ENCODE measurements around the gene CREB3L1.

Gene CREB3L1

DNA sequence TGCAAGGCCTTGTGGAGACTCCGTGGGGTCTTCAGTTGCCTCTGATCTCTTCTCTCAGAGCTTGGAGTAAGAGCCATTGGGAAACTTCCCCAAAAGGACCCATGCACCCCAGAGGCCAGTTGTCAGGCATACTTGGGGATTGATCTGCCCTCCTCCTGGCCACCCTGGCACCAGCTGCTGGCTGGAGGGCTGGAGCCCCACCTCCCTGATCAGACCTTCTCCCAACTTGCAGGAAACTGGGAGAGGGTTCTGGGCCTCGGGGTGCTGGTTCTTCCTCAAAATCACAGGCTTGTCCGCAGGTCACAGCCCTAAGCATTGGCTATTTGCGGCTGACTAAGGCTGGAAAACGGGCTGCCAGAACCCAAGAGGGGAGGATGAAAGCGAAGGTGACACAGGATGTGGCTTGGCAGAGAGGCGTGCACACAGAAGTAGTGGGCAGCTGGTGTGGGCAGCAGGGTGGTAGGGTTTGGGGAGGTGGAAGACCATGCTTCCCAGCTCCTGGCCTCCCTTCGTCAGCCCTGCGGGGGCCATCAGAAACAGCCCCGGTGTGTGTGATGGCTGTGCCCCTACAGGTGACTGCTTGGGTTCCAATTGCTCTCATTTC lies 68.5 kb downstream of the CREB3L1 start:
- no peak for DNase-seq (ENCODE audit: low spot score)

DNA sequence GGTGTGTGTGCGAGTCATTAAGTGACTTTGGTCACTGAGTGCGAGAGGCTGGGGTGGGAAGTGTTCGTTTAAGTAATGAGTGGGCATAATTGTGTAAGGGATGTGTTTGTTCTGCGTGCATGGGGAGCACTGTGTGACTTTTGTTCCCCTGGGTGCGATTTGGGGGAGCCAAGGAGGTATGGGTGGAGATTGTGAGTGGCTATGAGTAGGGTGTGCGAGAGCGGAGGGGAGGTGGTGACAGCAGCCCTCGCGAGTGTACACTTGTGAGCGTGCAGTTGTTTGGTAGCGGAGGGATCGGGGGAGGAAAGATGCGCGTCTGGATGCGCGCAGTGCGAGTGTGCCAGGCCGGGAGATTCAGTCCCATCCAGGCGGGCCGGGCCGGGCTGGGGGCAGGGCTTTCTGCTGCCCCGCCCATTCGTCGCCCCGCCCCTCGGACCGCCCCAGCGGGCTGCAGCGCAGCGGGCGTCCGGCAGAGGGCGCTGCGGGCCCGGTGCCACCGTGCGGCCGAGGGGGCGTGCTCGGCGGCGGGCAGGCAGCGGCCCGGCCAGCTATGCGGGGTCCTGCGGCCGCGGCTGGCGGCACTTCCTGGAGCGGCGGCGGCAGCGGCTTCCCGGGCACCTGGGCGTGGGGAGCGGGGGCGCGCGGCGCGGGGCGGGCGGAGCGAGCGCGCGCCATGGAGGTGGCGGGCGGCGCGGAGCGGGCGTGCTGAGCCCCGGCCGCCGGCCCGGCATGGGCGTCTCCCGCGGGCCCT lies 69.6 kb downstream of the CREB3L1 start, which contains the start of gene DGKZ:
Gene DGKZ, plus strand, starts transcription at position 578 of the 751 bp plus-strand sequence. CDS start 197 bp downstream, outside the sequence.
- DNase-seq (ENCODE audit: low spot score) = peak; percentile 81

DNA sequence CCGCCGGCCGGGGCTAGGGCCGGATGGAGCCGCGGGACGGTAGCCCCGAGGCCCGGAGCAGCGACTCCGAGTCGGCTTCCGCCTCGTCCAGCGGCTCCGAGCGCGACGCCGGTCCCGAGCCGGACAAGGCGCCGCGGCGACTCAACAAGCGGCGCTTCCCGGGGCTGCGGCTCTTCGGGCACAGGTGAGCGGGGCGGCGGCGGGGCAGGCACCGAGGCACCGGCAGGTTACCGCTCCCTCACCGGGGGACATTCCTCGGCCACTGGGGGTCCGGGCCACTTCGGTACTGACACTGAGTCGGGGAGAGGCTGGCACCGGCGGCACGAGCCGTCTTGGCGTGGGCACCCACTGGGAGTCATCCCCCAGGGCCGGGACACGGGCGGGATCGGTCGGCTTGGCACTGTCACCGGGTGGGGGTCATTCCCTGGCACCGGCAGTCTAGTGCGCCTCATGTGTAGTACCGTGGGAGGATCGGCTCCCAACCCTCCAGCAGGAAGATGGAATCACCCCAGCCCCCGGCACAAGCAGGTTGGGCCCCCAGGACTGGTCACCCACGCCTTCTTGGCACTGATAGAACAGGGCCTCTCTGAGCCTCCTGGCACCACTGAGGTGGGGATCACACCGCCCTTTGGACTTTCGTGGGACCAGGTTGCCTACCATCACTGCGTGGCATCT lies 70.3 kb downstream of the CREB3L1 start:
- no peak for DNase-seq (ENCODE audit: low spot score)

DNA sequence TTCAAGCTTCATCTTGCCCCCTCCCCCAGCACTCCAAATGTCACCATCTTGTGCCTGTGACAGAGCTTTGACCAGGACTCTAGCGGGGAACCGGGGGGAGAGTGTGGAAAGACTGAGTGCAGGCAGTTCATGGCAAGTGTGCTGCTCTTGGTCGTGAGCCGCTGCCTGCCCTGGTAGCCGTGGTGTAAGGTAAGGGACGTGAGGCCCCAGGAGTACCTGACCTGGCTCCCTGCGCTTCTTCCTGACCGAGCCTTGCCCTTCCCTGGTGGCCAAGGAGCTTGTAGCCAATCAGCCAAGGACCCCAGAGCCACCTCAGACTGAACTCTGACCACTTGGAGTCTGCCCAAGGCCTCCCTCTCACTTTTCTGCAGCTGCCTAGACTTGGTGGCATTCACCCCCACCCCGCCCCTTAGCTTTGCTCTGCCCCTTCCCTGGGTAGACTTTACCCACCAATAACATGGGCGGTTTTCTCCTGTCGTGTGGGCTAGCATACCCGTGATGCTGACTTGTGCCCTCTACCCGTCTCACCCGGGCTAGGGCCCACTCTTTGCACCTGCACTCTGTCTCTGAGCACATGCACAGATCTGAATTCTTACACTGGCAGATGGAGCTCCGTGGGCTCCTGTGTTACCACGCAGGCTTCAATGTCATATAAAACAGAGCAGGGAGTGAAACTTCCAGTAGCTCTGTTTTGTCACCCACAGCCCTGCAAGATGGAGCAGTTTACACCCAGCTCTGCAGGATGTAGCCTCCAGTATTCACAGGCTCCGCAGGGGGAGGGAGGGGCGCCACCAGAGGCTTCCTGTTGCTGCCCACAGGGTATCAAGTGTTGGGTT lies 71.3 kb downstream of the CREB3L1 start:
- no peak for DNase-seq (ENCODE audit: low spot score)

DNA sequence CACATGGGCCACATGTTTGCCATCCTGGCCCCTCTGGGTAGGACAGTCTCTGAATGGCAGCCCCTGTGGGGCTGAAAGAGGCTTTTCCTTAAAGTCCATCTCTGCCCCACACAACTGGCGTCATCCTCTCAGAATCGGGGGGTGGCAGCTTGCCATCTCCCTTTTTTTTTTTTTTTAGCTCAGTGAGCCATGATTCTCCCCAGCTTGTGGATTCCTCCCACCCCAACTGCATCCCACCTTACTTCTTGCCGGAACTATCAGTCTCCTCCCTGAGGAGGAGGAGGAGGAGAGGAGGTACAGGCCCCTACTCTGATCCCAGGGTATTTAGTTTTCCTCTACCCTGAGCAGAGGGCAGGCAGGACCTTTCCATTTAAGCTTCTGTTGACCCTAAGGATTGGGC lies 73.2 kb downstream of the CREB3L1 start:
- no peak for DNase-seq (ENCODE audit: low spot score)

DNA sequence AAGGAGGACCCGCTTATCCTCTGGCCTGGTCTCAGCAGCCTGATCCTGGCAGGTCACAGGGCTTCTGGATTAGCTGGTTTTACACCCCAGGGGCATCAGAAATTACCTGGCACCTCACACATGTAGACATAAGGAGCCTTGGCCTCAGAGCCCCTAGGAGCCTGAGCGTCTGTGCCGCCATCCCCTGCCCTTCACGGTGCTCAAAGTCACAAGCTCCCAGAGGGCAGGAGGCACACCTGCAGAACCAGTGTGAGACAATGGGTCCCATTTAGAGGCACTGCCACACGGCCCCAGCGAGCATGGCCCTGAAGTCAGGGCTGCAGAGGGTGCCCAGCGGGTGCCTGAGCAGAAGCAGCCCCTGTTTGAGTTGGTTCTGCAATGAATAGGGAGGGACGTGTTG lies 73.7 kb downstream of the CREB3L1 start:
- DNase-seq (ENCODE audit: low spot score) = no peak

DNA sequence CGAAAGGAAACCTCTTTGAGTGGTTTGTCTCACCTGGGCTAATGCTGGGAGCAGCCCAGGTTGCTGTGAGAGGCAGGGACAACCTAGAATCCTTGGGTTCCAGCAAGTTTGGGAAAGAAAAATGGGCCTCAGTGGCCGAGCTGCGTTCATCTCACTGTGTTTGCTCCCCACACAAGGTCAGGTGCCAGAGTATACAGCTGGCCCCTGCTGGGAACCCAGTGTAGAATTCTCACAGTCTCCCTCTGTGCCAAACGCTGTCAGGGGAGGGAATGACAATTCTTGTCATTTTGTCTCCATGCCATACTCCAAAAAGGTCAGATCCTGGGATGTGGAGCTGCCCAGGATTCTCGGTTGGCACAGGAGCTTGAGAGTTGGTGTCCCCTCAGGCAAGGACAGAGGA lies 74.1 kb downstream of the CREB3L1 start:
- DNase-seq (ENCODE audit: low spot score) = no peak

DNA sequence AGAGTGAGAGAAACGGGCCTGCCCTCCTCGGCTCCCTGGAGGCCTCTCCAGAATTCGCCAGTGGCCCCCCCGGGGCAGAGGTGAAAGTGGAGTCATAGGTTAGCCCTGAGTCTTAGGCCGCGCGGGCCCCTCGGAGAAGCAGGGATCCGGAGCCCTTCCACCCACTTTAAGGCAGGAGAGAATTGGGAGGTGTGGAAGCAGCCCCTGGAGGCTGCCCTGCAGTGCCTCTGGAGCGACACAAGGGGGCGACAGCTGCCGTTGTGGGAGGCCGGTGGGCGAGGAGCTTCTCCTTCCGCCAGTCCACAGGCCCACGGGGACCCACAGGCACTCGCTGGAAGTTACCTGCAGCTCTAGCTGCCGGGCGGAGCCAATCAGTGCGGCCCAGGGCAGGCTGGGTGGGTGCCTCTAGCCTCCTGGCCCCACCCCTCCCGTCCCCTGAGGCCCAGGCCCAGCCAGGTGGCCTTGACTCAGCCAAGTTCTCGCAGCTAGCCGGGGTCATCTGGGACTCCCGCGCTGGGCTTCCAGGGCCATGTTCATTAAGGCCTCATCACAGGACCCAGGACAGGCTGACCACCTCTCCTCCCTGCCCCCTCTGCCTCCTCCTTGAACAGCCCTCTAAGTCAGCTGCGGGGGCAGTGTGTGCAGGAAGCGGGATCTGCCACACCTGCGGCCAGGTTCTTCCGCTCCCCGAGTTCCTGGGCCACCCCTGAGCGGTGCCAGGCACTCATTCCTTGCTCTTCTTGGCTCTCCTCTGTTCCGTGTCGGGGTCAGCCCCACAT lies 74.8 kb downstream of the CREB3L1 start:
- peak; percentile 44 for DNase-seq (ENCODE audit: low spot score)

DNA sequence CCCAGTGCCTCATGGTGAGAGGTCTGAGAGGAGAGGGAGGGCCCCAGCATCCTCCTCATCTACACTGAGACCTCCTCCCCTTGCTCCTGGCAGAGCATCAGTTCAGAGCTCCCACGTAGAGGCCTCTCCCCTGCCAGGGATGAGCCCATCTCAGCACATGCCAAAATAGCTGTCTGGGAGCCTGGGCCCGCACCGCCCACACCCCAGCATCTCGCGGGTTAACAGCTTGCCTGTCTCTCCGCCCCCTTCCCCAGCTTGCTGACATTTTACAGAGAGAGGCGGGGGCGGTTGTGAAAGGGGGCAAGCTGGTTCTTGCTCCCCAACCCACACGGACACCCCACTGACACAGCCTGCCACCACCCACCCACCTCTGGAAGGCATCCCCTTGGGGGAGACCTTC lies 76.2 kb downstream of the CREB3L1 start:
- no peak for DNase-seq (ENCODE audit: low spot score)

DNA sequence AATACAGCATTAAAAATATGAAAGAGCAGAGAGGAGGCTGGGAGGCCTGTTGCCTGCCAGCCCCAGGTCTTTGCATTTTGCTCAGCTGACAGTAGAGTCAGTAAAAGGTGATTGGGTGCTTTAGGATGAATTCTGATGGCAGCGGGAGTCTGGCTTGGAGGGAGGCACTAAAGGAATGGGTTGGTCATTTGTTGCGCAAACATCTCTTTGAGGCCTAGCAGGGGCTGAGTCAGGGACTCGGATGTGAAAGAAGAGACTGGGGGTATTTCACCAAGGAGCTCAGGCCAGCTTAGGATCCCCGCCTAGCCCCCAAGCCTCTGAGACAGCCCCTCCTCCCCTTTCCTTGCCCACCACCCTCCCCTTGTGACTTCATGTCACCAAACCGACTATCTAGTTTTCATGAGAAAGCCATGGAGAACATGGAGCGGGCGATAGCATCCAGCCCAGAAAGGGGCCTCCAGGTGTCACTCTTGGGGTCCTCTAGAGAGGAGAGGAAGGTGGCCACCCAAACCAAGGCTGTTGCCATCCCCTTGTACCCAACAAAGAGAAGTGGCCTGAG lies 79.5 kb downstream of the CREB3L1 start:
- DNase-seq (ENCODE audit: low spot score) = no peak

DNA sequence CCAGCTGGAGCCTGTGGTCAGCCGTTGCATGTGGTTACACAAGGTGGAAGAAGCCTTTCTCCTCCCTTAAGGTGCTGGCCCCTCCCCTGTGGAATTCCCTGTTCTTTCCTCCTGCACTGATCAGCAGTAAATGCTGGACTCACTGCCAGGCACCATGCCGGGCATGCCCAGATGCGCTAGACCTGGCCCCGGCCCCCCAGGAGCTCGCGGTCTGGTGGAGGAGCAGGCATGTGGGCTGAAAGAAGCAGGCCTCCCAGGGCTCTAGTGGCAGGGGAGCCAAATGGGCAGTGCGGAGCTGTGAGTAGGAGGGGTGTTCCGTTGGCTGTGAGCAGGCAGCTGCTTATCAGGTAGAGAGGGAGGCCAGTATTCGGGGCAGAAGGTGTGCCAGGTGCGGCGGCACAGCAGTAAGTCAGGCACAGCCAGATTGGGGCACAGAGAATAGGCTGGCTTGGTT lies 80.0 kb downstream of the CREB3L1 start:
- no peak for DNase-seq (ENCODE audit: low spot score)

DNA sequence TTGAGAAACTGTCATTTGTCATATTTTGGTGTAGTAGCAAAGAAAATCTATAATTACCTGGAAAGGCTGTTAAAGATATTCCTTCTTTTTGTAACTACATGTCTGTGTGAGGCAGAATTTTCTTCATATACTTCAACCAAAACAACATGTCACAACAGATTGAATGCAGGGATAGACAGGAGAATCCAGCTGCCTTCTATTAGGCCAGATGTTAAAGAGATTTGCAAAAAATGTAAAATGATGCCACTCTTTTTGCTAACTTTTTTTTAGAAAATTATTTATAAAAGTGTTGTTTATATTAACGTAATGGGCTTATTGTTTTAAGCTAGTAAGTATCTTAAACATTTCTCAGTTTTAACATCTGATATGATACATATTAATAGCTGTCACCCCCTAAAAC lies 82.5 kb downstream of the CREB3L1 start:
- DNase-seq (ENCODE audit: low spot score) = no peak

DNA sequence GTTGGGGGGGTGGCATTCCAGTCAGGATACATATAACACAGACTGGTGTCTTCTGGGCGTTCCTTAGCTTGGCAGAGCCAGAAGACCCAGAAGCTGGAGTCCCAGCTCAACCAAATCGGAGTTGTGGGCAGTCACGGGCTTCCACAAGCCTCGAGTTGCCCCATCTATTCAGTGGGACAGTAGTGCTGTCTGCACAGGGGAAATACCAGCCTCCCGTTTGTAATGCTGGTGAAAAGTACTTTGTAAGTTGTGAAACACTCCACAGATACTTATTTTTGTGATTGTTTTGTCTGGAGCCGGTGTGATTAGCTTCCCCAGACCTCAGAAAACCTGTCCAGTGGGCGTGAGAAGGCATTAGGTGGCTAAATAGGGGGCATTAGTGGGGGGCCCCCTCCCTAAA lies 83.4 kb downstream of the CREB3L1 start:
- DNase-seq (ENCODE audit: low spot score) = no peak

DNA sequence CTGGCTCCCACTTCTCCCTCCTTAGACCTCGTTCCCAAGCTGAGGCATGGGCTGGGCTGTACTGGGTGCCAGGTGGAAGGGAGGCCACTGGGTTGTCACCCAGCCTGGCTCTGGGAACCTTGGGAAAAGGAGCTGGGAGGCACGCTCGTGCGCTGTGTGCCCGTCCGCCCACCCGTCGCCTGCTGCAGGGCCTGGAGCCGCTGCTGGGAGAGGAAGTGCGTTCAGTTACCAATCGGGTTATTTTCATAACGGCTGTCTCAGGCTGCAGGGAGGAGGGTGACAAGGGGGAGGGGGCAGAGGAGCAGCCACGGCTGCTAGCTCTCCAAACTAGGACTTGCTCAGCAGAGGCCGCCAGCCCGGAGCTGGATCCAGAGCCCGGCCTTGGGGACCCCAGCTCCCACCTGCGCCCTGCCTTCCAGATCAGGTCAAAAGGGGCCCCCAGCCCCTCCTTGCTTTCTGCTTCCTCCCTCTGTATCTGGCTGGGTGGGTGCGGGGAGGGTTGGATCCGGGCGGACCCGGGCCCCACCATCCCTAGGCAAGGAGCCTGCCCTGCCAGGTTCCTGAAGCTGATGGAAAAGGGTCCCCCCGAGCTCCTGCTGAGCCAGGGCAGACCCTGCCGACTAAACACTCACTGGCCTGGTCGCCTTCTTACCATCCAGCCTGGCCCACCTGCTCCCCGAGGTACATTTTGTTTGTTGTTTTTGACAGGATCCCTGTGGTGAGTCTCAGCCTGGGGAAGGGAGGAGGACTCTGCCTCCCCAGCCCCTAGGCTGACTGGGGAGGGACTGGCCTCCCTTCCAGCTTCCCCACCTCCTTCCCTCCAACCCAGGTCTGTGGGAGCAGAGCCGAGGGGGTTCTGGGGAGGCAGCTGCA lies 84.1 kb downstream of the CREB3L1 start:
- DNase-seq (ENCODE audit: low spot score) = peak; percentile 51

DNA sequence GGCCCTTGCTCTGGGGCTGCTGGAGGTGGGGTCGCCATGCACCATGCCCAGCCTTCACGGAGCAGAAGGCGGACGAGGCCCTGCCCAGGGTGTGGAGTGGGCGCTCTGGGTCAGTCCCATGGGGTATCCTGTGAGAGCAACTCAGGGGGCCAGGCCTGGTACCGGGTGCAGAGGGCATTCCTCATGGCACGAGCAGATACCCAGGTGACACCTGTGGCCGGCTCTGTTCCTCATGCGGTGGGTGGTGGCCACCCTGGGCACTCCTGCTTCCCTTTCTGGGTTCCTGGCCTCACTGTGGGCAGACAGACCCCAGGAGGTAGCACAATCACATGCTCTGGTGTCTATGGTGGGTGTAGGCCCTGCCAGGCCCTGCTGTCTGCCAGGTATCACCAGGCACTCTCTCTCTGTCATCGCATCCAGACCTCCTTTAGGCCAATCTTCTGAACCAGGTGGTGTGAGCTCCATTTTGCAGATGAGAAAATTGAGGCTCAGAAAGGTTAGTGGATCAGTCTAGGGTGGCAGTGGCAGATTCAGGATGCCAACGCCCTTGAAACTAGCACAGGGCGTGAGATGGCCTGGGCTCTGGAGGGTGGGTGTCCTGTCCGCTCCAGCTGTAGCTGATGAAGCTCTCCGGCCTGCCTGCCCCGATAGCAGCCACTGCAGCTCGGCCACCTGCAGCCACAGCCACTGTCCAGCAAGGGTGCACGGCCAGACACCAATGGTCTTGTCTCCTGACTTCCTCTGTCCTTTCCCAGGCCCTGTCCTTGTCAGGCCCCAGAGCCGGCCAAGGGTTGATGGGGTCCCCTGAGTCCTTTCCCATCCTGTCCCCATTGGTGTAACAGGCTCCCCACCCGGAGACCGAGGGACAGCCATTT lies 84.9 kb downstream of the CREB3L1 start:
- no peak for DNase-seq (ENCODE audit: low spot score)

DNA sequence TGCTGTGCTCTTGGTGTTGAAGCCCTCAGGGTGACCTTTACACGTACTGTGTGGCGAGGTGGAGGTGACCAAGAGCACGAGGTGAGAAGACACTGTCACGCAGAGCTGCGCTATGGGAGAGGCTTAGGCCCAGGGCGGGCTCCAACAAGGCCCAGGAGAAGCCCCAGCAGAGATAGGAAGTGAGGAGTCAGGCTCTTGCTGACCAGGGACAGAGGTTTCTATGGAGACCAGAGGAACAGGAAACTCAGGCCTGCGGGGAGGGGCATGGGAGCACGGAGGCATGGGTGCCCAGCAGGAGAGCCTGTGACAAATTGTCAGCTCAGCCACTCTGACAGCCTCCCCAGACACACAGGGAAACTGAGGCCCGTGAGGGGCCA lies 85.6 kb downstream of the CREB3L1 start:
- peak; percentile 76 for DNase-seq (ENCODE audit: low spot score)

DNA sequence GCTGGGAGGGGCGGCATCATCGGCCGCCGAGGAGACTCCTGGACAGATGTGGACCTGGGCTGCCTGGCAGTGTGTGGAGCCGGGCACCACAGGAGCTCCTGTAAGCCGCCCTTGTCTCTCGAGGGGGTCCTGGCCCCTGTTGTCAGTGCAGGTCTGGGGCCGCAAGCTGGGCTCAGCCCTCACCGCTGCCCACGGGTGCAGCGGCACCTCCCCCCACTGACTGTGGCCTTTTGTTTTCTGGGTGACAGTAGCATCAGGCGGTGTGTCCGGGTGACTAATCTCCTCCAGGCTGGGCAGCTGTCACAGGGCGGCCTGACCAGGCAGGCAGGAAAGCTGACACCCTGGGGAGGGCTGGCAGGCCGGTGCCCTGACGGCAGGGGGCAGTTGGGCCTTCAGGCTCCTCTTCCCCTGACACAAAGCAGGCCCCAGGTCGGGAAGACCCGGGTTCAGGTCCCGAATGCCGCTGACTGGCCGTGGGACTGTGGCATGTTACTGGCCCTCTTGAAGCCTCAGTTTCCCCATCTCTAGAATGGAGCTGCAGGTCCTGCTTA lies 86.1 kb downstream of the CREB3L1 start:
- peak; percentile 94 for DNase-seq (ENCODE audit: low spot score)

DNA sequence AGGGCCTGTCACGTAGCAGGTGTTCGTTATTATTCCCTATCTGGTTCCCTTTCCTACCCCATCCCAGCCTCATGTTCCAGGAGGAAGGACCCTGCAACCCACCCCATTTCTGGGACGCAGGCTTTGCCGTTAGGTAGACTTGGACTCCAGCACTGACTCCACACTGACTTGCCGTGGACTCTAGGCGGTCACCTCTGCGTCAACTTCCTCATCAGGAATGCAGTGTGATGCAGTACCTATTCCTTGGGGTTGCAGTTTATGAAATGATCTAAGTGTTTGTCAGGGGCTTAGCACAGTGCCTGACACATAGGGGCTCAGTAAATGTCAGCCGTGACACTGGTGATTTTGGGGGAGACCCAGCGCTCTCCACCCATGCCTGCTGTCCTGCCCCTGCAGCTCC lies 86.6 kb downstream of the CREB3L1 start:
- no peak for DNase-seq (ENCODE audit: low spot score)

DNA sequence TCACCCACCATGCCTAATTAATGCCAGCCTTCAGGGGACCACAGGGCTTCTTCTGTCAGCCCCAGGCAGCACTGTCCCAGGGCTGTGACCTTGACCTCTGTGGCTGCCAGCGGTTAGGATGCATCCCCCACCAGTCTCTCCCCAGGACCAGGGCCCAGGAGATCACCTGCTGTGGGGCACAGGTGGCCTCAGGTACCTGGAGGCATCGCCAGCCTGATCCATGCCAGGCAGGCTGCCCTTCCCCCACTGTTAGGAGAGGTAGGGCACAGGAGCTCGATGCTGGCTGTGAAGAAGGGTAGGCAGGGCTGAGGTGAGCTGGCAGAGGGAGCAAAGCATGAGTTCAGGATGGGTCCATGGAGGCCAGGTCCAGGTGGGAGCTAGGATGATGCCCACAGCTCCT lies 87.3 kb downstream of the CREB3L1 start:
- no peak for DNase-seq (ENCODE audit: low spot score)

Measured in globus pallidus (tissue), 1 donor.